GM19193 (cell line): ENCODE data around the gene NXT2.

Experiments
- POLR2A ChIP-seq: IDR thresholded peaks from 4 replicates; pipeline ENCODE4 v1.6.1; 2011; ENCODE audit not compliant: insufficient read depth, insufficient read length; ENCODE audit errors: extremely low read depth

NXT2 gene

DNA sequence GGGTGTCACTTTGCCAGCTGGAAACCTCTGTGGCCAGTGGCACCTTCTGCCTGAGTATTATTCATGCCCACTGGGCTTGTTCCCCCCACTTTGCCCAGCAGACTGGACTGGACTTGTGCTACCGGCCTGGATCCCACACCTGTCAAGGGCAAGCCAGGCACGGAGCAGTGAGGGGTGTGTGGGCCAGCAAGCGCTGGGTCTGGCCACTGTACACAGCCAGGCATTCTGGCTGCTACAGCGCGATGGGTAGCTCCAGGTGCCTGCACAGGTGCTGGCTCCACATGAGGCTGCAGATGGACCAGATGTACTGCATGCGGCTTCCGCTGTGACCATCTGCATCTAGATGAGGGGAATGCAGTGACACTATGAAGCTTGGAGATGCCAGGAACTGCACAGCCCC, 48.8 kb downstream of the NXT2 start:
- TF ChIP-seq POLR2A = no peak

- no peak for TF ChIP-seq POLR2A
These were observed 53.5 kb downstream of the NXT2 start for GRCh38 chrX:109590176-109590575.
